HG02571 (cell line): ENCODE measurements around the gene XYLT2.
"Not testable (repeated sequence)": the region's sequence is repeated elsewhere in the genome, so short reads cannot be mapped to it uniquely, and the experiment has no call there.

Experiments
- ATAC-seq: cut with Tn5 transposase; IDR thresholded peaks from one replicate; pipeline ENCODE4 v1.9.1; 2021; ENCODE audit warnings: mild to moderate bottlenecking, moderate library complexity; ENCODE audit not compliant: unreplicated experiment

The XYLT2 gene

GRCh38 chr17:50319306-50320004 lies 26.5 kb upstream of the XYLT2 start:
- ATAC-seq: no peak

GRCh38 chr17:50322271-50322670 lies 23.7 kb upstream of the XYLT2 start:
- ATAC-seq: no peak

GRCh38 chr17:50323060-50323459 lies 22.9 kb upstream of the XYLT2 start:
- ATAC-seq: no peak

GRCh38 chr17:50325906-50326305 lies 20.0 kb upstream of the XYLT2 start:
- no peak for ATAC-seq

- no peak for ATAC-seq
These were observed 19.0 kb upstream of the XYLT2 start for GRCh38 chr17:50326831-50327364.

- no peak for ATAC-seq
These were observed 17.3 kb upstream of the XYLT2 start for GRCh38 chr17:50328363-50329325.

- ATAC-seq: no peak
These were observed 16.2 kb upstream of the XYLT2 start for GRCh38 chr17:50329716-50330115.

- ATAC-seq: no peak
These were observed 15.7 kb upstream of the XYLT2 start for GRCh38 chr17:50330151-50330775.

- ATAC-seq: no peak
These were observed 14.7 kb upstream of the XYLT2 start for GRCh38 chr17:50331085-50331791.

- no peak for ATAC-seq
These were observed 13.7 kb upstream of the XYLT2 start for GRCh38 chr17:50332196-50332595.

- not testable (repeated sequence) for ATAC-seq
These were observed 12.5 kb upstream of the XYLT2 start for GRCh38 chr17:50333291-50334057.

GRCh38 chr17:50337956-50338355 lies 8.0 kb upstream of the XYLT2 start:
- ATAC-seq: no peak

GRCh38 chr17:50338645-50339044 lies 7.3 kb upstream of the XYLT2 start:
- ATAC-seq: no peak

GRCh38 chr17:50339381-50339780 lies 6.5 kb upstream of the XYLT2 start:
- no peak for ATAC-seq

GRCh38 chr17:50344731-50345365 lies 1.1 kb upstream of the XYLT2 start:
- no peak for ATAC-seq

- ATAC-seq: peak; percentile 37
These were observed 589 bp downstream of the XYLT2 start for GRCh38 chr17:50346313-50347116.

GRCh38 chr17:50347117-50347893 lies 1.4 kb downstream of the XYLT2 start:
- ATAC-seq: no peak

- no peak for ATAC-seq
These were observed 2.0 kb downstream of the XYLT2 start for GRCh38 chr17:50347894-50348291.
